Esophagus muscularis mucosa (tissue), 4 donors: ENCODE data around the gene TMEM8B. TPM values are rescaled to one million over a fixed set of nuclear protein-coding genes. Genes with fewer than 3 reads are reported as not detected.
"Not testable (repeated sequence)": the region's sequence is repeated elsewhere in the genome, so short reads cannot be mapped to it uniquely, and the experiment has no call there.

Experiments used
- DNase-seq: peaks from one replicate; pipeline ENCODE4 v3.0.0-alpha.2; 2017; ENCODE audit errors: extremely low spot score
- H3K27ac ChIP-seq, 4 donors: fragments of 200-600 bp; sonication (generic); replicated peaks in 1 of 4; 1 replicate in 3 of 4; 2 replicates in 1 of 4; pipeline ENCODE4 v1.5.1; 2016 to 2019; ENCODE audit warnings: mild to moderate bottlenecking in 1 of 4
- H3K27me3 ChIP-seq, 4 donors: fragments of 200-600 bp; sonication (generic); one replicate each; pipeline versions ENCODE4 v1.5.1 to v1.6.0; 2016 to 2019
- H3K36me3 ChIP-seq, 4 donors: fragments of 200-600 bp; sonication (generic); one replicate each; pipeline ENCODE4 v1.5.1; 2016 to 2019
- H3K4me1 ChIP-seq, 4 donors: fragments of 200-600 bp; sonication (generic); one replicate each; pipeline ENCODE4 v1.5.1; 2016 to 2019
- H3K4me3 ChIP-seq, 4 donors: fragments of 200-600 bp; sonication (generic); 1 replicate in 2 of 4; 2 replicates in 2 of 4; pipeline ENCODE4 v1.5.1; 2016 to 2019; ENCODE audit warnings: mild to moderate bottlenecking in 4 of 4, moderate library complexity in 1 of 4
- H3K9me3 ChIP-seq, 4 donors: fragments of 200-600 bp; sonication (generic); 1 replicate in 3 of 4; 2 replicates in 1 of 4; pipeline ENCODE4 v1.5.1; 2016 to 2019
- CTCF ChIP-seq, 3 experiments: fragments of 200-600 bp in 2 of 3; fragments of 450-650 bp in 1 of 3; sonication (generic) in 2 of 3; IDR thresholded peaks; one replicate each; pipeline ENCODE4 v1.5.1; 2017 to 2019; ENCODE audit warnings: antibody characterized with exemption in 3 of 3, mild to moderate bottlenecking in 2 of 3, moderate library complexity in 1 of 3
- EP300 ChIP-seq: sonication (generic); formaldehyde crosslinking; IDR thresholded peaks from one replicate; pipeline ENCODE4 v1.6.1; 2017; ENCODE audit warnings: antibody characterized with exemption
- POLR2A ChIP-seq: fragments of 450-650 bp; IDR thresholded peaks from one replicate; pipeline ENCODE4 v1.6.1; 2017; ENCODE audit warnings: antibody characterized with exemption, moderate library complexity, mild to moderate bottlenecking, low read depth
- POLR2AphosphoS5 ChIP-seq, 2 donors: sonication (generic); formaldehyde crosslinking; IDR thresholded peaks; one replicate each; pipeline ENCODE4 v1.6.1; 2017; ENCODE audit warnings: antibody characterized with exemption in 2 of 2
- WGBS: methylation state at CpG from one replicate; pipeline ENCODE4 v1.1.5; 2018; 5-methylcytosine and 5-hydroxymethylcytosine counted together
- intact Hi-C: fragments of 100-400 bp; cut with DNase I; formaldehyde crosslinking; loops from one replicate; pipeline ENCODE4 v1.15.1; 2023
- total RNA-seq, 4 donors: library from RNA; depleted of rRNA; stranded (reverse); fragments of >200 nt; gene quantifications; one replicate each; pipeline versions ENCODE4 v1.1.0 to v1.2.1, GENCODE V29; 2016

Gene TMEM8B
- total RNA-seq, 4 donors from 2014 or later: 10.0 to 27.0 (median 20.3) TPM

GRCh38 chr9:35896570-35896969, 67.5 kb downstream of the TMEM8B start:
- no peaks in the 10 kb centered on the region for H3K9me3 ChIP-seq
- no peaks in the 10 kb centered on the region for H3K4me1 ChIP-seq
- WGBS: 87% methylated on average over 2 of the region's 2 CpGs
- intact Hi-C loops: no loop called here
- TF ChIP-seq POLR2A (no peak), POLR2AphosphoS5 (IDR thresholded peaks at IDR 0.05) (no peak), EP300 (no peak), CTCF (IDR thresholded peaks at IDR 0.05) (no peak)
- DNase-seq: no peak
- H3K27me3 ChIP-seq: no peaks in the 10 kb centered on the region
- H3K36me3 ChIP-seq: no peaks in the 10 kb centered on the region
- no peak overlapping the region for H3K27ac ChIP-seq
- H3K4me3 ChIP-seq: no peak overlapping the region

GRCh38 chr9:35897376-35898099, 68.5 kb downstream of the TMEM8B start:
- intact Hi-C loops, H3K27ac ChIP-seq: not testable (repeated sequence)
- WGBS: 90% methylated on average over 7 of the region's 7 CpGs

GRCh38 chr9:35898337-35898736, 69.3 kb downstream of the TMEM8B start:
- H3K27me3 ChIP-seq: no peaks in the 10 kb centered on the region
- H3K27ac ChIP-seq: no peak overlapping the region
- no peak overlapping the region for H3K4me3 ChIP-seq
- no peaks in the 10 kb centered on the region for H3K36me3 ChIP-seq
- no peak for DNase-seq
- no peak for TF ChIP-seq POLR2A
- TF ChIP-seq CTCF (IDR thresholded peaks at IDR 0.05): no peak
- TF ChIP-seq POLR2AphosphoS5 (IDR thresholded peaks at IDR 0.05): no peak
- no peak for TF ChIP-seq EP300
- H3K9me3 ChIP-seq: no peaks in the 10 kb centered on the region
- peaks cover 3 to 8% (median 3%) of the 10 kb centered on the region in 4 donors for H3K4me1 ChIP-seq
- intact Hi-C loops: no loop called here

More at GRCh38 chr9:35897376-35898099, 68.5 kb downstream of the TMEM8B start:
- not testable (repeated sequence) for H3K4me1 ChIP-seq, H3K9me3 ChIP-seq, H3K27me3 ChIP-seq, H3K36me3 ChIP-seq, DNase-seq, H3K4me3 ChIP-seq

GRCh38 chr9:35899021-35899420, 70.0 kb downstream of the TMEM8B start:
- no peak for DNase-seq
- peaks cover 8 to 15% (median 9%) of the 10 kb centered on the region in 4 donors for H3K4me1 ChIP-seq
- H3K27ac ChIP-seq: no peak overlapping the region
- no peaks in the 10 kb centered on the region for H3K27me3 ChIP-seq
- H3K4me3 ChIP-seq: no peak overlapping the region
- intact Hi-C loops: no loop called here
- WGBS: 89% methylated on average over 2 of the region's 2 CpGs
- no peak for TF ChIP-seq POLR2A
- TF ChIP-seq EP300: no peak
- TF ChIP-seq POLR2AphosphoS5 (IDR thresholded peaks at IDR 0.05): no peak
- H3K9me3 ChIP-seq: no peaks in the 10 kb centered on the region
- no peaks in the 10 kb centered on the region for H3K36me3 ChIP-seq

GRCh38 chr9:35903049-35903448, 74.0 kb downstream of the TMEM8B start:
- DNase-seq: no peak
- Histone ChIP-seq H3K27ac (no peak overlapping the region), H3K4me1 (peaks cover 48 to 55% (median 50%) of the 10 kb centered on the region in 4 donors), H3K4me3 (no peak overlapping the region), H3K27me3 (no peaks in the 10 kb centered on the region), H3K36me3 (no peaks in the 10 kb centered on the region), H3K9me3 (no peaks in the 10 kb centered on the region)
- WGBS: 38% methylated on average over 3 of the region's 3 CpGs
- intact Hi-C loops: loop anchor here (5.0 kb wide), 1 partner anchor 119 kb away; no protein-coding TSS in a partner anchor
- TF ChIP-seq CTCF (IDR thresholded peaks at IDR 0.05) (peak; percentile 70 to 86 (median 74)), EP300 (no peak)

GRCh38 chr9:35904338-35904737, 75.3 kb downstream of the TMEM8B start:
- peaks cover 60 to 68% (median 63%) of the 10 kb centered on the region in 4 donors for H3K4me1 ChIP-seq
- no peak for DNase-seq
- WGBS: 69% methylated on average over 8 of the region's 8 CpGs
- no peaks in the 10 kb centered on the region for H3K36me3 ChIP-seq
- no peaks in the 10 kb centered on the region for H3K27me3 ChIP-seq
- intact Hi-C loops: loop anchor here (5.0 kb wide), 1 partner anchor 118 kb away; no protein-coding TSS in a partner anchor
- H3K27ac ChIP-seq: peak overlapping the region; percentile 91 to 97 (median 93)
- no peak for TF ChIP-seq POLR2AphosphoS5 (IDR thresholded peaks at IDR 0.05)
- no peak for TF ChIP-seq POLR2A
- TF ChIP-seq EP300: no peak
- no peak for TF ChIP-seq CTCF (IDR thresholded peaks at IDR 0.05)
- H3K9me3 ChIP-seq: no peaks in the 10 kb centered on the region
- H3K4me3 ChIP-seq: no peak overlapping the region
